ENCODE measurements around the gene KIRREL1. TPM values are rescaled to one million over a fixed set of nuclear protein-coding genes. Genes with fewer than 3 reads are reported as not detected.

KIRREL1 gene
- total RNA-seq, 1 donor from 2014 or later = 66.8 TPM

- Mint-ChIP-seq H3K27me3 (ENCODE audit: unreplicated experiment) (peaks cover 9% of the 10 kb centered on the region), H3K36me3 (ENCODE audit: low read depth, unreplicated experiment) (peaks cover 18% of the 10 kb centered on the region), H3K4me3 (ENCODE audit: unreplicated experiment) (no peak overlapping the region), H3K9me3 (ENCODE audit: unreplicated experiment) (no peaks in the 10 kb centered on the region), H3K4me1 (ENCODE audit: unreplicated experiment) (peaks cover 59% of the 10 kb centered on the region), H3K27ac (ENCODE audit: unreplicated experiment) (no peak overlapping the region)
- DNase-seq (ENCODE audit: low spot score) = no peak
- TF ChIP-seq CTCF (IDR thresholded peaks at IDR 0.05; ENCODE audit: unreplicated experiment) = no peak
Measured at GRCh38 chr1:158035014-158035413, 41.6 kb downstream of the KIRREL1 start.

GRCh38 chr1:158035976-158036583, 42.6 kb downstream of the KIRREL1 start:
- TF ChIP-seq CTCF (IDR thresholded peaks at IDR 0.05; ENCODE audit: unreplicated experiment) = peak; percentile 96
- Mint-ChIP-seq H3K36me3 (ENCODE audit: low read depth, unreplicated experiment) (peaks cover 25% of the 10 kb centered on the region), H3K4me1 (ENCODE audit: unreplicated experiment) (peaks cover 64% of the 10 kb centered on the region), H3K9me3 (ENCODE audit: unreplicated experiment) (no peaks in the 10 kb centered on the region), H3K27me3 (ENCODE audit: unreplicated experiment) (peaks cover 9% of the 10 kb centered on the region), H3K4me3 (ENCODE audit: unreplicated experiment) (peak overlapping the region; percentile 9), H3K27ac (ENCODE audit: unreplicated experiment) (no peak overlapping the region)
- no peak for DNase-seq (ENCODE audit: low spot score)

GRCh38 chr1:158037008-158037865, 43.8 kb downstream of the KIRREL1 start:
- Mint-ChIP-seq H3K36me3 (ENCODE audit: low read depth, unreplicated experiment) (peaks cover 23% of the 10 kb centered on the region), H3K9me3 (ENCODE audit: unreplicated experiment) (no peaks in the 10 kb centered on the region), H3K4me3 (ENCODE audit: unreplicated experiment) (no peak overlapping the region), H3K27ac (ENCODE audit: unreplicated experiment) (peak overlapping the region; percentile 36), H3K27me3 (ENCODE audit: unreplicated experiment) (peaks cover 9% of the 10 kb centered on the region), H3K4me1 (ENCODE audit: unreplicated experiment) (peaks cover 54% of the 10 kb centered on the region)
- no peak for DNase-seq (ENCODE audit: low spot score)
- TF ChIP-seq CTCF (IDR thresholded peaks at IDR 0.05; ENCODE audit: unreplicated experiment) = no peak

- Mint-ChIP-seq H3K4me3 (ENCODE audit: unreplicated experiment) (no peak overlapping the region), H3K27me3 (ENCODE audit: unreplicated experiment) (peaks cover 7% of the 10 kb centered on the region), H3K27ac (ENCODE audit: unreplicated experiment) (peak overlapping the region; percentile 38), H3K9me3 (ENCODE audit: unreplicated experiment) (no peaks in the 10 kb centered on the region), H3K36me3 (ENCODE audit: low read depth, unreplicated experiment) (peaks cover 20% of the 10 kb centered on the region), H3K4me1 (ENCODE audit: unreplicated experiment) (peaks cover 49% of the 10 kb centered on the region)
- no peak for DNase-seq (ENCODE audit: low spot score)
- no peak for TF ChIP-seq CTCF (IDR thresholded peaks at IDR 0.05; ENCODE audit: unreplicated experiment)
Measured at GRCh38 chr1:158037866-158038359, 44.5 kb downstream of the KIRREL1 start.

GRCh38 chr1:158038793-158039192, 45.3 kb downstream of the KIRREL1 start:
- Mint-ChIP-seq H3K4me3 (ENCODE audit: unreplicated experiment) (no peak overlapping the region), H3K27ac (ENCODE audit: unreplicated experiment) (peak overlapping the region; percentile 46), H3K9me3 (ENCODE audit: unreplicated experiment) (no peaks in the 10 kb centered on the region), H3K36me3 (ENCODE audit: low read depth, unreplicated experiment) (peaks cover 20% of the 10 kb centered on the region), H3K4me1 (ENCODE audit: unreplicated experiment) (peaks cover 44% of the 10 kb centered on the region), H3K27me3 (ENCODE audit: unreplicated experiment) (peaks cover 5% of the 10 kb centered on the region)
- no peak for DNase-seq (ENCODE audit: low spot score)
- TF ChIP-seq CTCF (IDR thresholded peaks at IDR 0.05; ENCODE audit: unreplicated experiment) = no peak
